ENCODE measurements around the gene GTF2H4. TPM values are rescaled to one million over a fixed set of nuclear protein-coding genes. Genes with fewer than 3 reads are reported as not detected.
A peak's percentile ranks its signal among the peaks of the same experiment; 100 is the strongest.
"Not testable (repeated sequence)": the region's sequence is repeated elsewhere in the genome, so short reads cannot be mapped to it uniquely, and the experiment has no call there.

The GTF2H4 gene
- total RNA-seq, 1 experiment from 2014 or later = 17.7 TPM

GRCh38 chr6:30894935-30895334 lies 13.1 kb upstream of the GTF2H4 start:
- DNase-seq (ENCODE audit: low read depth) = no peak

GRCh38 chr6:30895343-30895742 lies 12.7 kb upstream of the GTF2H4 start:
- DNase-seq (ENCODE audit: low read depth) = no peak

- DNase-seq (ENCODE audit: low read depth) = no peak
Observed at GRCh38 chr6:30896541-30896940, 11.5 kb upstream of the GTF2H4 start.

- no peak for DNase-seq (ENCODE audit: low read depth)
Observed at GRCh38 chr6:30897882-30898281, 10.1 kb upstream of the GTF2H4 start.

- no peak for DNase-seq (ENCODE audit: low read depth)
Observed at GRCh38 chr6:30898750-30899360, 9.2 kb upstream of the GTF2H4 start.

- no peak for DNase-seq (ENCODE audit: low read depth)
Observed at GRCh38 chr6:30900863-30901417, 7.1 kb upstream of the GTF2H4 start.

- no peak for DNase-seq (ENCODE audit: low read depth)
Observed at GRCh38 chr6:30901436-30901835, 6.6 kb upstream of the GTF2H4 start.

GRCh38 chr6:30902196-30902595 lies 5.8 kb upstream of the GTF2H4 start:
- DNase-seq (ENCODE audit: low read depth) = not testable (repeated sequence)

- no peak for DNase-seq (ENCODE audit: low read depth)
Observed at GRCh38 chr6:30902709-30903108, 5.3 kb upstream of the GTF2H4 start.

- DNase-seq (ENCODE audit: low read depth) = no peak
Observed at GRCh38 chr6:30903236-30903635, 4.8 kb upstream of the GTF2H4 start.

- DNase-seq (ENCODE audit: low read depth) = not testable (repeated sequence)
Observed at GRCh38 chr6:30907290-30907757, 683 bp upstream of the GTF2H4 start.

GRCh38 chr6:30908700-30909099 lies 693 bp downstream of the GTF2H4 start:
- no peak for DNase-seq (ENCODE audit: low read depth)

- not testable (repeated sequence) for DNase-seq (ENCODE audit: low read depth)
Observed at GRCh38 chr6:30910473-30910872, 2.5 kb downstream of the GTF2H4 start.

GRCh38 chr6:30912746-30913520 lies 4.9 kb downstream of the GTF2H4 start:
- DNase-seq (ENCODE audit: low read depth) = no peak

GRCh38 chr6:30913721-30914075 lies 5.7 kb downstream of the GTF2H4 start:
- DNase-seq (ENCODE audit: low read depth) = no peak

- peak; percentile 94 for DNase-seq (ENCODE audit: low read depth)
Observed at GRCh38 chr6:30914076-30914853, 6.3 kb downstream of the GTF2H4 start, which contains the start of gene VARS2. TSS of gene VARS2 (plus strand) at chr6:30914238. CDS start at chr6:30914837, 599 bp downstream.

- DNase-seq (ENCODE audit: low read depth) = no peak
Observed at GRCh38 chr6:30914854-30915590, 7.0 kb downstream of the GTF2H4 start.

GRCh38 chr6:30915591-30915946 lies 7.6 kb downstream of the GTF2H4 start:
- peak; percentile 79 for DNase-seq (ENCODE audit: low read depth)

- no peak for DNase-seq (ENCODE audit: low read depth)
Observed at GRCh38 chr6:30917041-30917440, 9.0 kb downstream of the GTF2H4 start.

GRCh38 chr6:30917487-30917886 lies 9.5 kb downstream of the GTF2H4 start:
- no peak for DNase-seq (ENCODE audit: low read depth)

GRCh38 chr6:30918670-30919069 lies 10.7 kb downstream of the GTF2H4 start:
- no peak for DNase-seq (ENCODE audit: low read depth)

- peak; percentile 33 for DNase-seq (ENCODE audit: low read depth)
Observed at GRCh38 chr6:30922447-30922852, 14.4 kb downstream of the GTF2H4 start.
